Activated CD8-positive, alpha-beta memory T cell treated with anti-CD3 and anti-CD28 coated beads for 36 hours (primary cell): ENCODE results near the gene ZFYVE27. TPM values are rescaled to one million over a fixed set of nuclear protein-coding genes. Genes with fewer than 3 reads are reported as not detected.

Experiments used
- CTCF ChIA-PET: fragments of 350-600 bp; sonication (Branson Sonifier 250); formaldehyde crosslinking; loops from one replicate; lab custom pipeline; 2021; ENCODE audit warnings: antibody characterized with exemption; lab: Charles Lee
- POLR2A ChIA-PET: fragments of 350-600 bp; sonication (Branson Sonifier 250); formaldehyde crosslinking; loops from one replicate; lab custom pipeline; 2021; ENCODE audit warnings: antibody characterized with exemption; lab: Charles Lee
- total RNA-seq, 2 experiments: library from RNA; stranded (reverse); gene quantifications; one replicate each; pipeline ENCODE4 v1.2.3, GENCODE V29; 2021

The ZFYVE27 gene
- total RNA-seq, 2 experiments from 2014 or later = 28.3 to 30.4 TPM

DNA sequence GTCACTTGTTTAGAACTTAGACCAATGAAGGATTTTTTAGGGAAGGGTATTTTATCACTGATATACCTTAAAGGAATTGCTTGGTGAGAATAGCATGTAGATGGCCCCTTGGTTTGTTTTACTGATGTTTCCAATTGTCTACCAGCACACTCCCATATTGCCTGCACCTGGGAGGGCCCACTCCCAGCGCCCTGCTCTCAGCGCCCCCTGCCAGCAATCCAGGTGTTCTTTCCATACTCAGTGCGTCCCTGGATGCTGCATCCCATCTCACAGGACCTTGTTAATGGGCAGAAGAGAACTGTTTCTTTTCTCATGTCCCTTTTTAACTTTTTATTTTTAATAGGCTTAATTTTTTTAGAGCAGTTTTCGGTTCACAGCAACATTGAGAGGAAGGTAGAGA, 59.0 kb downstream of the ZFYVE27 start:
- POLR2A ChIA-PET = no interaction called here
- CTCF ChIA-PET = interaction anchor here (0.8 to 7.5 kb wide), 3 partner anchors 10 to 82 kb away, joined by 3 to 83 read pairs (median 4); partner anchors contain the start of gene MARVELD1

DNA sequence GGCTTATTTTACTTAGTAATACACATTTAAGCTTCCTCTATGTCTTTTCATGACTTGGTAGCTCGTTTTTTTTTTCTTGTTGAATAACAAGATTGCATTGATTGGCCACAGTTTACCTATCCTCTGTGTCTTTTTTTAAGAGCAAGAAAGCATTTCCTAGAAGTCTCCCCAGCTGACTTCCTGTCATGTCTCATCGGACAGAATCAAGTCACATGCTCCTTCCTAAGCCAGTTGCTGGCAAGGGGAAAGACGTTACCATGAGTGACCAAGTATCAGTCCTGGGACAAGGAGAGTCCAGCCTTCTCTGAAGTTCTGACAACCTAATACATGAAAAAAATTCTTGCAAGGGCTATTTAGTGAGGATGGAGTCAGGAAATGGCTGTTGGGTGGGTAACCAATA, 59.7 kb downstream of the ZFYVE27 start:
- CTCF ChIA-PET = interaction anchor here (1.4 to 7.5 kb wide), 2 partner anchors 10 to 72 kb away, joined by 4 to 83 read pairs; no protein-coding TSS in a partner anchor
- POLR2A ChIA-PET = no interaction called here

DNA sequence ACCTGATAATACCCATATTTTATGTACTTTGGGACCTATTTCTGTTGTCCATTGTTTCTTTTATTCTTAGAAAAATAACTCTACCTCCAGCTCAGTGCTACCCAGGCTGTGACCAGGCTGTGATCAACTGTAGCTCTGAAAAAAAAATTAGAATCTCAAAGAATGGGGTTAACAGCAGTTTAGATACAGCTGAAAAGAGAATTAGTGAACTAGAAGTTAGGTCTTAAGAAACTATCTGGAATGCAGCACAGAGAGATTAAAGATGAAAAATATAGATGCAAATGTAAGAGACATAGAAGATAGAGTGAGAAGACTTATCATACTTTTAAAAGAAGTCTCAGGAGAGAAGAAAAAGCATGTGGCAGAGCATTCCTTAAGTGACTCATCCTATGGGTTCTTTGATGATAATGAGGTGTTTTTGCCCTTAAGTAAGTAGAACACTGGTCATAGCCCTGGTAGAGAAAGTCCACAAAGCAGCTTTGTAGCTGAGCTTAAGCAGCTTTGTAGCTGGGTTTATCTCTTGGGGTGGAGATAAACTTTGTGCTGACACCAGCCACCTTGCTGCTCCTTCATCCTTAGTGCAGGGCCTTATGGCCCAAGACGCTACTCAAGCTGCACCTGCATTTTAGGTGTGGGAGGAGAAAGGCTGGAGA, 62.2 kb downstream of the ZFYVE27 start:
- POLR2A ChIA-PET = no interaction called here
- CTCF ChIA-PET = no interaction called here

DNA sequence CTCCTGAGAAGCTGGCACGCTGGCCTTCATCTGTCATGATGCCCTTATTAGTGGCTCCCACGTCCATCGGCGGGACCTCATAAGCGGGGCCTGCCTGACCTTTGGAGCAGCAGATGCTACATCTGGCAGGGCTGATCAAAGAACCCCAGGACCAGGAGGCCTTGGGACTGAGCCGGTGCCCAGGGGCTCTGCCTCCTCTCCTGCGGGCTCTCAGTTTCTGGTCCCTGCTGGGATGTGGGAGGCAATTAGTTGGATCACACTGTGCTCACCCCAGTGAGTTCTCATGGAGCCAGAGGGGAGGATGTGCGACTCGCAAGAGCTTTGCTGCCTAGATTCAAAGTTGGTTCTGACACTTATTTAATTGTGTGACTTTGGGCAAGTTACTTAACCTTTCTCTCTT, 63.5 kb downstream of the ZFYVE27 start:
- CTCF ChIA-PET = no interaction called here
- POLR2A ChIA-PET = no interaction called here

GRCh38 chr10:97801422-97801821, 64.5 kb downstream of the ZFYVE27 start:
- ChIA-PET CTCF (no interaction called here), POLR2A (no interaction called here)

GRCh38 chr10:97805096-97805884, 68.4 kb downstream of the ZFYVE27 start:
- POLR2A ChIA-PET = no interaction called here
- CTCF ChIA-PET = interaction anchor here (0.9 kb wide), 1 partner anchor 13 kb away, joined by 3 read pairs; no protein-coding TSS in a partner anchor

GRCh38 chr10:97805949-97806348, 69.0 kb downstream of the ZFYVE27 start:
- ChIA-PET CTCF (no interaction called here), POLR2A (no interaction called here)

DNA sequence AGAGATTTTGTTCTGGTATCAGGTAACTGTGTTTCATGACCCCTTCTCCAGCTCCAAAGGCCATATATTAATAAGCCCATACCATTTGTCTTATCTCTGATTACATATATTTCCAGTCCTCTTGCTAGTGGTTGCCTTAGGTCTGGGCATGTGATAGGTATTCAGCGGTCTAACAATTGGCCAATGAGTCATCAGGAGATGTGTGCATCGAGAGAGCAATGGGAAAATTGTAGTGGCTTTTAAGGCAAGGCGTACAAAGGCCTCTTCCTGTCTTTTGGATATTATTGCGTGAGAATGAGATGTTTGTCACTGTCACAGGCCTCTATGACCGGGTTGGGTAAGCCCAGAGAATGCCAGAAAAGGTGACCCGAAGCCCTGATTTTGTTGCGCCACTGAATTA, 73.5 kb downstream of the ZFYVE27 start:
- POLR2A ChIA-PET = no interaction called here
- CTCF ChIA-PET = interaction anchor here (0.7 kb wide), 1 partner anchor 19 kb away, joined by 3 read pairs; no protein-coding TSS in a partner anchor

Other genes starting within 250 kb of the ZFYVE27 start
- gene MMS19, start 238.7 kb upstream of the ZFYVE27 start, total RNA-seq = 100 to 1,000 TPM in 1 of 2 experiments, 10 to 100 TPM in 1; 98.0 to 100 TPM
- 1 to 10 TPM; 2.1 to 2.3 TPM for gene UBTD1, start 238.2 kb upstream of the ZFYVE27 start, total RNA-seq
- under 1 TPM in 1 of 2 experiments, not detected in 1; 0.13 TPM for gene ANKRD2, start 164.3 kb upstream of the ZFYVE27 start, total RNA-seq
- gene HOGA1, start 152.7 kb upstream of the ZFYVE27 start, total RNA-seq = not detected
- not detected for gene C10orf62, start 147.4 kb upstream of the ZFYVE27 start, total RNA-seq
- 1 to 10 TPM; 3.6 TPM for gene MORN4, start 103.6 kb upstream of the ZFYVE27 start, total RNA-seq
- gene PI4K2A, start 96.5 kb upstream of the ZFYVE27 start, total RNA-seq = 10 to 100 TPM; 14.6 to 15.0 TPM
- gene AVPI1, start 49.9 kb upstream of the ZFYVE27 start, total RNA-seq = 1 to 10 TPM; 2.5 to 3.0 TPM
- 1 to 10 TPM; 3.9 to 4.6 TPM for gene MARVELD1, start 23.4 kb upstream of the ZFYVE27 start, total RNA-seq
- under 1 TPM in 1 of 2 experiments, not detected in 1; 0.11 TPM for gene SFRP5, start 34.9 kb downstream of the ZFYVE27 start, total RNA-seq
- under 1 TPM; 0.25 to 0.40 TPM for gene GOLGA7B, start 112.7 kb downstream of the ZFYVE27 start, total RNA-seq